NCI-H2107 (cell line): ENCODE results near the gene SLC25A15.
"Not testable (repeated sequence)": the region's sequence is repeated elsewhere in the genome, so short reads cannot be mapped to it uniquely, and the experiment has no call there.

ENCODE experiments used
- DNase-seq: peaks from one replicate; lab custom pipeline; 2025; lab: John Stamatoyannopoulos, UW

Gene SLC25A15

DNA sequence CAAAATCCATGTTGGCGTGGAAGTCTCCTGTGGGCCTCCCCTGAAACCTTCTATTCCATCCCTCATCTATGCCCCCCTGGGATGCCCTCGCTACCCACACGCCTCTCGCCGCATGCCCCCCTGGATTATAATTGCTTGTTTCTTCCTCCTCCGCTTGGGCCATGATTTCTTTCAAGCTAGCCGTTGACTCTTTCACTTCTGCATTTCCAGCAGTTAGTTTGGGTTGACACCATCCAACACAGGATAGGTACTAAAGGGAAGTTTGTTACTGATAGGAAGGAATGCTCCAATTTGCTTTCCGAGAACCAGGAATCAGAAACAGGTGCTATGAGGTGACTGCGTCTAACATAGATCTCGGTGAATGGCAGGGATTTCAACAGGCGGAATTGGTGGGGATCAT lies 7.7 kb upstream of the SLC25A15 start:
- no peak for DNase-seq

DNA sequence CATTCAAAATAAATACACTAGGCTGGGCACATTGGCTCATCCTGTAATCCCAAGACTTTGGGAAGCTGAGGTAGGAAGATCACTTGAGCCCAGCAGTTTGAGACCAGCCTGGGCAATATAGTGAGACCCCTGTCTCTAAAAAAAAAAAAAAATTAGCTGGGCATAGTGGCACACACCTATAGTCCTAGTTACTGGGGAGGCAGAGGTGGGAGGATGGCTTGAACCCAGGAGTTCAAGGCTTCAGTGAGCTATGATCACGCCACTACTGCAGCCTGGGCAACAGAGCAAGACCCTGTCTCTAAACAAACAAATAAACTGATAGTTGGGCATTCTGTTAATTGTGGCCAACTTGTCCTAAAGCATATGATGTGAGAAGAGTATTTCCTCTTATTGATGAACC lies 6.4 kb upstream of the SLC25A15 start:
- DNase-seq = not testable (repeated sequence)

DNA sequence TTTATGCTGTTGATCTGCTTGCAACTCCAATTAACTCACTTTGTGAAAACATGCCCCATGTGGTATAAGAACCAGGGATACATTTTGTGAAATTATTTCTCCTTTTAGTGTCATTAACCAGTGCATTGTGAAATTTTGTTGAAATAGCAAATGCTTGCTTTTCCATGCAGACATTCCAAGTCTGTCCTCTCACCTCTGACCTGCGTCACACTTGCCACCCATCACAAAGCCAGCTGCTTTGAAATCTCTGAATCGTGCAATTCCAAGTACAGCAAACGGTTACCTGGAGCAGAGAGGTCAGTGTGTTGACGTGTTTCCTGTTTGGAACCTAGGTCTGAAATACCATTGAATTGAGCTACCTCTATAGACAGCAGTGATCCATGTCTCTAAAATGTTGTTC lies 4.9 kb upstream of the SLC25A15 start:
- DNase-seq = no peak

DNA sequence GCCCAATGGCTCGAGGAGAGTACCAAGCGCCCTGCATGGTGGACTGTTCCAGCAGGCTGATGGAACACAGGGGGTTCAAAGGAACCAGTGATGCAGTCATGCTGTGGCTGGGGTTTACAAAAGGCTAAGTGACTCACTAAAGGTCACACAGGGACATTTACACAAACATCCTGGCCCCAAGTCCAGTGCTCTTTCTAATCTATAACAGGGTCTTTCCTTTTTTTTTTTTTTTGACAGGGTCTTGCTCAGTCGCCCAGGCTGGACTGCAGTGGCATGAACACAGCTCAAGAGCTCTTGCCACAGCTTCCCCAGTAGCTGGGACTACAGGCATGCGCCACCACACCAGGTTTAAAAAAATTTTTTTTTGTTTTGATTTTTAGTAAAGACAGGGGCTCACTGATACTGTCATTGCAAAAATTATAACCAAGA lies 2.8 kb upstream of the SLC25A15 start:
- DNase-seq = no peak

DNA sequence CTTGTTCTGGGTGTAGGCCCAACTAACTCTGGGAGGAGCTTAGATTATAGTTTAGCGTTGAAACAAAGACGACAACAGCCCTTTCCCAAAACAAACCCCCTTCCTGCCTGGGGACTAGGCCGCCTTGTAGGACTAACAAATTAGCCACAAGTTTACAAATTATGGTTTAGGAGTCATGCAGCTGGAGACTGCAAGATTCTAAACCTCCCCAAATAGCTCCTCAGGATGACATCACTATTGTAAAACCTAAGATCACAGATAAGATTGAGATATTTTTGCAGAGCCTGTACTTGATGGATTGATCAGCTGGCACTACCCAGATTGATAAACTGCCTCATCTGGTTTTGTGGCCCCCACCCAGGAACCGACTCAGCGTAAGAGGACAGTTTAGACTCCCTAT lies 2.3 kb upstream of the SLC25A15 start:
- DNase-seq = no peak

DNA sequence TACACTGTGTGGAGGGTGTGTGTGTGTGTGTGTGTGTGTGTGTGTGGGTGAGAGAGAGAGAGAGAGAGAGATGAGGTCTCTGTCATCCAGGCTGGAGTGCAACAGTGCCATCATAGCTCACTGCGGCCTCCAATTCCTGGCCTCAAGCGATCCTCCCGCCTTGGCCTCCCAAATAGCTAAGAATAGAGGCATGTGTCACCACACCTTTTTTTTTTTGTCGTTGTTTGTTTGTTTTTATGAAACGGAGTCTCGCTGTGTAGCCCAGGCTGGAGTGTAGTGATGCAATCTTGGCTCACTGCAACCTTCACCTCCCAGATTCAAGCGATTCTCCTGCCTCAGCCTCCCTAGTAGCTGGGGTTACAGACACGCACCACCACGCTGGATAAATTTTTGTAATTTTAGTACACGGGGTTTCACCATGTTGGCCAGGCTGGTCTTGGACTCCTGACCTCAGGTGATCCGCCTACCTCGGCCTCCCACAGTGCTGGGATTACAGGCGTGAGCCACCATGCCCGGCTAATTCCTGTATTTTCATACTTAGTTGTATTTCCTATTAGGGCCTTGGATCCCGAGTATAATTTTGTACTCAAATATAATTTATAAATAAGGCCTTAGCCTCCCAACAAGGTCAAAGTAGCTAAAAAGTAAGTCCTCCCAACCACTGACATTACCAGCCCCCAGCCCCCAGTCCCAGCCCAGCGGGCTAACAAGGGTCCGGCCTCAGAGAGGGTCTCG lies 704 bp upstream of the SLC25A15 start:
- DNase-seq = not testable (repeated sequence)

DNA sequence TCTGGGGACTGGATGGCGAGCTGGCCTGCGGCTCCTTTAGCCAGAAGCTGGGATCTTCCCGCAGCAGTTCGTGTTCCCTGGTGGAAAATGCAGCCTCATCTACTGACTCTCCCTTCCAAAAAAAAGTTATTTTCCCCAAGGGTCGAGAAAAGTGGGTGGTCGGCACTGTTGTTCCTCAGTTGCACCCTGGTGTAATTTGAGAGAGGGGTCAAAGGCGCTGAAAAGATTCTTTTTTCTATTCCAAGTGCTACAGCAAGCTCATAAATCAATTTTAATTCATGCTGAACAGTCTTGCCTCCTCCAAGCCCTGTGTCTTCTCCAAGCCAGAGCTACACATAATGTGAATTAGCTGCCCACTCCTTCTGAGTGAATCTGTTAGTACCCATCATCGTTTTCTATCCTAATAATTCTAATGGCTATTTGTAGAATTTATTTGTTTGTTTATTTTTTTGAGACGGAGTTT lies 774 bp downstream of the SLC25A15 start:
- no peak for DNase-seq

DNA sequence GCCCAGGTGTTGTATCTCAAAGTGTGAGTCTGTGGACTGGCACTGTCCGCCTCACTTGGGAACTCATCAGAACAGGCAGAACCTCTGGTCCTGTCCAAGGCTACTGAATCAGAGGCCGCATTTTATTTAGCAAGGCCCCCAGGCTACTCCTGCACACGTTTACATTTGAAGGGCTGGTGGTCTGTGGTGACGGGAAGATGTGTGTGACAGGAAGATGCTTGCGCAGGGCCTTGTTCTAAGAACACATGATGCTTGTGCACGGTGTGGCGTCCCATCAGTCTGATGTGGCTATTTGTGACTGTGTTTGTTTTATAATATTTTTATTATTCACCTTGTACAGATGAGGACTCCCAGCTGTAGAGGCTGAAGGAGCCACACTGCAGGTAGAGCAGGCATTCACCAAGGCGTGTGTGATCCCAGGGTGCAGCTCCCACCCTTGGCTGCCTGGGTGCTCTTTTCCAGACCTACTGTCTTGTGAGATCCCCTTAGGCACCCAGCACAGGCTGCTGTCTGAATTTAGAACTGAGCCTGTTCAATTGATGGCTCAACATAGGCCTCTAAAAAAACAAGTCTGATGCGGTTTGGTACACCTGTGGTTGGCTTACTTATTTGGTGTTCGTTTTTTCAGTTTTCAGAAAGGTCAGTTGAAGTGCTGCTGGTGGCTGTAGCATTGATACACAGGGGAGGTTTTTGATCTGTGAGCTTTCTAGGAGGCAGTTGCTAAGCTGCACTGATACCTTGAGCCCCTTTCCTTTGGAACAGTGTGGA lies 3.1 kb downstream of the SLC25A15 start:
- no peak for DNase-seq

DNA sequence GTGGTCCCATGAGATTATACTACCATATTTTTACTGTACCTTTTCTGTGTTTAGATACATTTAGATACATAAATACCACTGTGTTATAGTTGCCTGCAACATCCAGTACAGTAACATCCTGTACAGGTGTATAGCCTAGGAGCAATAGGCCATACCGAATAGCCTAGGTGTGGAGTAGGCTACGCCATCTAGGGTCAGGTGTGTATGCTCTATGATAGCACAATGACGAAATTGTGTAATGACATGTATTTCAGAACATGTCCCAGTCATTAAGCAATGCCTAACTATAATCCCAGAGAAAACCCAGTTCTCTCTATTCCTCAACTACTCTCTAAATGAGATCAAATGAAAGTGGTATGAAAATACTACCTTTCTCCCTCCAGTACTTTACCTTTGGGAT lies 3.9 kb downstream of the SLC25A15 start:
- DNase-seq = no peak

DNA sequence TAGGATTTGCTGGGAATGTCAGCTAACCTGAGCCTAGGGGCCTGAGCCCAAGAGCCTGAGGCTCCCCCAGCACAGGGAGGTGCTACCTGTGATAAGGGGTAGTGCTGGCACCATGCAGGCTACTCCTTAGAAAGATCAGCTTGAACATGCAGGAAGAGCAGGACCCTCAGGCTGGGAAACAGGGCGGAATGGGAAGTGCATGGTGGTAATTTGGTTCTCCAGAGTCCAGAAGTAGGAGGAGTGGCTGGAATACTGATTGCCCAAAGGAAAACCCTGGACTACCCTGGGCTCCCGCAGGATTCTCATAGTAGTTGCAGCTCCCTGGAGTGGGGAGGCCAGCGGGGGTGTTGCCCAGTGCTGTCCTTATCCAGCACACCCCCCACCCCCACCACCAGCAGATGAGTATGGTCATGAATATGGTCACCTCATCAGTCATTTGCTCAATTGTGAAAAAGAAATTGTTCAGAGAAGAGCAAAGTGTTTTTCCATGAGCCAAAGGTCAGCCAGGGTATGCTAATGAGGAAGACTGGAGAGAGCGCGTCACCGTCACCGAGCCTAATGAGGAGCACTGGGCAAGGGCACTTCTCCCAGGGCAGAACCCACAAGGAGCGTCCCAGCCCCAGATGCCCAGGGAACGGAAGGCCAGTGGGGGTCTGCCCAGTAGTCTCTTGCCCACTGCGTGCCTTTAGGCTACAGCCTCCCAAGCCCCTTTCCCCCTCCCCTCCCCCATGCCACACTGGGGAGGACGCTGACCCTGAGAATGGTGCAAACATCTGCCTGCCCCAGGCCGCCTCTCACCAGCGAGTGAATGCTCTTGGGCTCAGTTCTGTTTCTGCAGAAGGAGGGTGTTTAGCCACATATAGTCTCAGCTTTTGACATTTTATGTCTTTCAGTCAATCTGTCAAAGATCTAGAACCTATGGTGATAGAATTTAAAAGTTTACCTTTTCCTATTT lies 5.3 kb downstream of the SLC25A15 start:
- DNase-seq = no peak

DNA sequence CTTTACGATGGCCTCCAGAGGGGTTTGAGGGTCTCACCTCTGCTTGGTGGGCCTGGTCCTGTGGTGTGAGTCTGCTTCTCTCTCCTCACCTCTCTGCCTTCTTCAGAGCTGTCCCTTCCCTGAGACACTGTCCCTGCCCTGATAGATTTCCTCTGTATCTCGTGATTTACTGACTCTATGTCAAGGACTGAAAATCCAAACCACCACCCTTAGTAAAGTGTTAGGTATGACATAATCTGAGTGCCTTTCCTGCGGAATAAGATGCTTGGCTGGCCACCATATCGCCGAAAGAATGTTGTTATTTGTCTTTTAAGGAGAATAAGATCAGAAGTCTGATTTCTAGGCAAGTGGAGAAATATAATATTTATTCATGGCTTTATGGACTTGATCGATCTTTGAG lies 7.2 kb downstream of the SLC25A15 start:
- no peak for DNase-seq

DNA sequence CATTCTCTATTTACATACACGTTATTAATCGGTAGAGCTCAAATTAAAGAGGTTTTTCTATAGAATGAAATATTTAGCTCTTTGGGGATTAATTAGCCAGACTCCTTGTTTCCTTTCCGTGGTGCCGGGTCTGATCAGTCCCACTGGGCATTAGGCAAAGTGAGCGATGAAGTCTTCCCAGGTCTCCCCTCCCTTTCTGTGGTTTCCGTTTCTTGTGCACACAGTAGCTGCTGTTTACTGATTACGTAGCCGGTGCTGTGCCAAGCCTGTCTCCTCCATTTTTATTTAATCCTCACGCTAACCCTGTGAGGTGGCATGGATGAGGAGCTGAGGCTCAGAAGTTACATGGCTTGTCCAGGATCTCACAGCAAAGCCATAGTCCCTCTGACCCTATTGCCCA lies 9.0 kb downstream of the SLC25A15 start:
- peak; percentile 24 for DNase-seq

DNA sequence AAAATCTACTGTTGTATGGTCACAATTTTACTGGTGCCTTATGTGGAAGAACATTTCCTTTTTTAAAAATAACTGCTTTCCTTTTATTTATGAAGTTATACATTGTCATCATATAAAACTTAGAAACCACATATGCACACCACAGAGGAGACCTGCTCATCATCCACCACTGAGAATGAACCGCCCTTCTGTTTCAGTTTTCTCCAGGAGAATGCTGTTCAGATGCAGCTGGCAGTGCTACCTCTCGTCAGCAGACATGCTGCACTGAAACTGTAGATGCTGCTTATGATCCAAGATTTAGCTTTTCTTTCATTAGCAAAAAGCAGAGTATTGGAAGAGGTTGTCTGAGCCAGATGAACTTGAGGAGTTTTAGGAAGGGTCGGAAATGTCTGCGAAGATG lies 10.1 kb downstream of the SLC25A15 start:
- no peak for DNase-seq

DNA sequence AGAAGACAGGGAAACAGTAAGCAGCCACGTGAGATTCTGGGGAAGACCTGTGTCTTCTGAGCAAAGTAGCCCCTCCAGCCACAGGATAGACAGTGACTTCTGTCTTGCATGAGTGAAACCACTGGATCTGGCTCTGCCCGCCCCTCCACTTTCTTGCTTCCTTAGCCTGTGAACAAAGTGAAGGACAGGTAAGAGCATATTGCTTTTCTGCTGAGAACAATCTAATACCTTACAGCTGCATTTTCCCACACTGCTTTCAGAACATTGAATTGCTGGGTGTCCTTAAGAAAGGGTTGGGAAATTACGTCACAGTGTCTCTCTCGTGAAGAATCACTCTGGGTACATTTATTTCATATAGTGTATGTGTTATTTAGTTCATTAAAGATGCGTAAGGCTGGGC lies 11.1 kb downstream of the SLC25A15 start:
- DNase-seq = no peak

DNA sequence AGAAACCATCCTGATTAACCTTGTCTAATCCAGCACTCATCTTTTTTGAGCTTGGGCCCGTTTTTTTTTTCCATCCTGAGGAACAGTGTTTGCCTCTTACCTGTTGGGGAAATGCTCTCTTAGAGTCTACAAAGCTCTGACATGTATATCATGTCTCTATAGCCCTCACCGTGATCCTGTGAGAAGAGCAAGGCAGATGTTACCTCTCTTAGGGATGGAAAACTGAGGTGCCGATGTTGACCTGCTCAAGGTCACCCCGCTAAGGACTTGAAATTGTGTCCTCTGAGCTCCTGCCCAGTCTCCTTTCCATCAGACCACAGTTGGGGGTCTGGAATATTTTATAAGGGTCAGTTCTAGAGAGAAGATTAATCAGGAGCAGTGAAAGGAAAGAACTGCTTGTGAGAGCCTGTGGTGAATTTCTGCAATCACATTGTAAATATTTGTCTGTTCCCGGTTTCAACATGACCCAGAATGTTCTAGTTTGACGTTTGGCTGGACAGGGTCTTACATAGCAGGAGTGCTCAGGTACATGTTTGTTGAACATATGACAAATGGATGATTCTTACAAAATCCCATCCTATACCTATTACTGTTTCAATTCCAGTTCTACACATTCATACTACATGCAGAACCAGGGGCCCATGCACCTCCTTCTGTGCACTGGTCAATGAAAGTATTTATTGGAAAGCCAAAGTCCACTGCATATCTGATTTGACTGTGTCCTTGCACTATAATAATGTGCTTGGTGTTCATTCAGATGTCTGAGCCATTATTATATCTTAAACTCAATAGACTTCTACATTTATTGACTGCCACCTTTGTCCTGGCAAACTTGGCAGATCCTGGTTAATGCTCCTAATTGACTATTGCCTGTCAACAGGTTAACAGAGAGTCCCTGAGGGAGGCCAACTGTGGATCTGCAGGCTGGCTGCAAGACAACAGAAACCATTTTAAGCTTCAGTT lies 12.1 kb downstream of the SLC25A15 start:
- peak; percentile 6 for DNase-seq

DNA sequence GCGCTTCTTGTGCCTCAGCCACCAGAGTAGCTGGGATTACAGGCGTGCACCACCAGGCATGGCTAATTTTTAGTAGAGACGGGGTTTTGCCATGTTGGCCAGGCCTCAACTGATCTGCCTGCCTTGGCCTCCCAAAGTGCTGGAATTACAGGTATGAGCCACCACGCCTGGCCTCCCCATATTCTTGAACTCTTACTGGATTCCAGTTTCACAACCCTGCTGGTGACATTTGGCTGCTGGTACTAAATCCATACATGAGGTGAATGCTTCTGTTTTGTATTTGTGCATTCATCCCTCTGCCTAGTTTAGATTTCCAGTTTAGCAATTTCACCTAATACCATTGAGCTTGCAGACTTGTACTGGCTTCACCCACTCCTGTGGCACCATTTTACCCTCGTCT lies 13.9 kb downstream of the SLC25A15 start:
- DNase-seq = no peak

DNA sequence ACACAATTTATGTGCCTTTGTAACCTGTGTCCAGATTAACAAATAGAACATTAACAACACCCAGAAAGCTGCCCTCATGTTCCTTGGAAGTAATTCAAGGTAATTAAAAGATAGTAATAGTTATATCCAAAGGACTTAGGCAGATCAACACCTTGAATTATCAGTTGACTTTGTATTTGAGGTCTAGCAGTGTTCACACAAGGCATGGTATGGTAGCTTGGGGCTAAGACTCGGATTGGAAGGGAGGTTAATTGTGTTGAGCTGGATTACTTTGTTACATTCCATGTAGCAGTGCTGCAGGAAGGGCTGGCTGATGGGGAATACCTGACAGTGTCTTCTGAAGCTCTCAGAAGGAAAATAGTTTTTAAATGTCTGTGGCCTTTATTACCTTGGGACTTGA lies 16.8 kb downstream of the SLC25A15 start:
- no peak for DNase-seq

DNA sequence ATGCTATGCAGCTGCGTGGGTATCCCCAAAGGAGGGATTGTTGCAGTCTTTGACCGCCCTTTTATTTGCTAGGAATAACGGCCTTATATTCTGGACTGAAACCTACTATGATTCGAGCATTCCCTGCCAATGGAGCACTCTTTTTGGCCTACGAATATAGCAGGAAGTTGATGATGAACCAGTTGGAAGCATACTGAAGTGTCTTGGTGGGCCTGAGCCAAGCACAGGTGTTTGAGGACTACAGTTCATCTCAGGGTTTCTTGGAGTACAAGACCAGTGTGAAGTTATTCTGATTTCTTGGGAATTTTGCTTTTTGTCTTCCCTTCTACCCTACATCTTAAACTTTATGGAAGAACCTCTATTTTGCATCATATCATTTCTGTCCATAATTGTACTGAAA lies 20.1 kb downstream of the SLC25A15 start:
- no peak for DNase-seq

DNA sequence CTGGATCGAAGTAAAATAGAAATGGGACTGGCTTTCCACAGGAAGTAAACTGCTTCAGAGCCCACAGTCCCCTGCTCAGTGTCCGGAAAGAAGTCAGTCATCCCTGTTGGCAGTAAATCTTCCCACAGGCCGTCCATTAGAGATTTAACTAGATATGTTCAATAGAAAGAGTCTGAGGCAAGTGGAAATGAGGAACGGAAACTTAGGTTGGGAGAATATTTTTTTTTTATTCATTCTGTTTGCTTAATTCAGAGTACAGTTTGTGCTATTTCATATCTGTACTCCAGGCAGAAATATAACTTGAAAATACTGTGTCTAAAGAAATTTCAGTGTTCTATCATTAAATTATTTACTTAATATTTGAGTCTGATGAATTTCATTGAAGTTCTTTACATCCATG lies 22.7 kb downstream of the SLC25A15 start:
- DNase-seq = no peak

DNA sequence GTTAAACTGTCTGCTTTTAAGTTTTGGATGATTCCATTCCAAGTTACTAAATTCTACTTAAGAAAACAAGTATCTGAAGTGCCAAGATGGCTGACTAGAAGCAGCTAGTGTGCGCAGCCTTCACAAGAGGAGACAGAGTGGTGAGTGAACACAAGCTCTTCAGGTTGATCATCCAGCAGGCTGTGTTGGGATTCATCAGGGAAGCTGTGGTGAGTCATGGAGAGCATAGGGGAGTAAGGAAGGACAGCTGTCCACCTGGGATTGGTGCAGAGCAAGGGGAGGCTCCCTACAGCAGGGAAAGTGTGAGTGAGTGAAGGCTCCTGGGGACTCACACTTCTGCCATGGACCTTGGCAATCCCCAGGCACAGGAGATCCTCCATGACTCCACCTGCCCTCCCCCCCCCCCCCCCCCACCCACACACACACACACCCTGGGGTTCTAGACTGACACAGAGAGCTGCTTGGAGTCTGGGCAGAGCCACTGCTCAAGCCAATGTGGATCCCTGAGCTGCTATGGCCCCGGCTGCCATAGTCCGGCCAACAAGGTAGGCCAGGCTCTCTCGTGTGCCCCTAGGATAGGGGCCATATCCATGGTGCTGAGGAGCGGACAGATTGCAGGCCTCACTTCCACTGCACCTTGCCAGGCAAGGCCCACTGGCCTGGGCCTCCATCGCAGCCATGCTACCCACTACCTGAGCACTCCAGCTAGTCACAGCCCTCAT lies 23.5 kb downstream of the SLC25A15 start:
- no peak for DNase-seq
